Measurements from ENCODE around the gene TMEM38A. TPM values are rescaled to one million over a fixed set of nuclear protein-coding genes. Genes with fewer than 3 reads are reported as not detected.

The TMEM38A gene
- total and polyA plus RNA-seq, 9 of the 15 experiments (the other 6 are each of a cell fraction or from before 2014, with no cell fraction given) = 0.35 to 2.1 (median 1.2) TPM

DNA sequence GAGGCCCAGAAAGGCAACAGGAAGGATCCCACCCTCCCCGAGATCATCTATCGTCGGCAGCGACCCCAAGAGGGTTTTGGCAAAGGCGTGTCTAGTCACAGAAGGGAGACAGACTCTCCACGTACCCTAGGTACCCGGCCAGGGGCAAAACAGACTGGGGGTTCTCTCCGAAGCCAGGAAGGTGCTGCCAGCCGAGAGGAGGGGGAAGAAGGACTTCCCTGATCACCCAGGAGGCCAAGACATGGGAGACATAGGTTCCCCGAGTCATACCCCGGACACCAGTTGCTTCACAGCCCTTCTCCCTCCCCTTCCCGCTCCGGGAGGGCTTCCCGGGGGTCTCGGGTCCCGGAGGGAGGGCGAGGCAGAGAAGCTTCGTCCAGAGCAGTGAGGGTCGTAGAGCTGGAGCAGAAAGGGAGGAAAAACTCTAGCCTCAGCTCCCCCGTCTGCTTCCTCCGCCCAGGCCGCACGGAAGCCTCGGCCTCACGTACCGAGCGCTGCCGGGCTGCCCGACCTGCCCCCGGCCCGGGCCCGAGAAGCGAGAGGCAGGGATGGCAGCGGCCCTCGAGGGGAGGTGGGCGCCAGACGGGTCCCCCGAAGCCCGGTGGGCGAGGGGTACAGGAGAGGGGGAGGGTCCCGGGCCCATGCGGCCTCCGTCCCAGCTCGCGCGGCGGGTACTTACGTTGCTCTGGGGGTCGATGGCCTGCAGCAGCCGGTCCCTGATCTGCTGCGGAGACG lies 33.6 kb upstream of the TMEM38A start:
- ChIA-PET CTCF (ENCODE audit: low intra/inter-chr PET ratio) (no interaction called here), POLR2A (interaction anchor here (0.5 to 5.0 kb wide), 11 partner anchors 9 to 652 kb away, joined by 3 to 52 read pairs (median 3); no protein-coding TSS in a partner anchor)
- H3K9ac ChIP-seq (ENCODE audit: insufficient read depth in 1 of 2, low read depth in 2 of 2, low read length in 2 of 2) = peak overlapping the region; percentile 93 to 98
- no peaks in the 10 kb centered on the region for H3K27me3 ChIP-seq (ENCODE audit: control insufficient read depth in 2 of 2, insufficient read depth in 2 of 2, low read length in 2 of 2)
- under 1% methylated on average over 38 of the region's 52 CpGs for WGBS (ENCODE audit: insufficient coverage, low coverage, missing lambda C conversion rate)
- H3K9me1 ChIP-seq (ENCODE audit: control insufficient read depth, insufficient read depth, low read length) = no peaks in the 10 kb centered on the region
- no TSS peak for BruUV-seq (replicated peaks)
- peak overlapping the region; percentile 99 for H3K4me3 ChIP-seq
- intact Hi-C loops (cut with micrococcal nuclease) = loop anchor here (10.0 kb wide), 1 partner anchor 83 kb away; the partner anchor contains the start of gene CHERP
- H3K4me2 ChIP-seq (ENCODE audit: insufficient read depth, low read length) = peak overlapping the region; percentile 82
- peaks cover 61% of the 10 kb centered on the region for H3K36me3 ChIP-seq (ENCODE audit: control insufficient read depth, insufficient read depth, low read length)
- no peak overlapping the region for H2AFZ ChIP-seq (ENCODE audit: low read depth, low read length)
- FAIRE-seq (no peak), ATAC-seq (no peak), DNase-seq (ENCODE audit: extremely low read depth in 1 of 4, low spot score in 3 of 4) (peak in 1 of 4 experiments; percentile 25)
- in situ Hi-C loops (cut with MboI) = no loop called here
- H3K27ac ChIP-seq (ENCODE audit: extremely low read depth, low read depth, low read length) = peak overlapping the region; percentile 78
- H3K4me1 ChIP-seq (replicated peaks in 1 of 2; ENCODE audit: control insufficient read depth in 2 of 2, insufficient read depth in 2 of 2, low read length in 2 of 2) = peaks cover 13 to 28% of the 10 kb centered on the region in 2 experiments; a peak in 4 of 5 replicates
- no peaks in the 10 kb centered on the region for H3K9me3 ChIP-seq (replicated peaks; ENCODE audit: control insufficient read depth, insufficient read depth, low read depth, low read length)
- H4K20me1 ChIP-seq (replicated peaks; ENCODE audit: control insufficient read depth, insufficient read depth, low read length) = peaks cover 45% of the 10 kb centered on the region
- peaks cover 68% of the 10 kb centered on the region for H3K79me2 ChIP-seq (ENCODE audit: control insufficient read depth, insufficient read depth, low read length)
- no peak for TF ChIP-seq NFIC (IDR thresholded peaks at IDR 0.05)
- TF ChIP-seq PHF20 (IDR thresholded peaks at IDR 0.05; ENCODE audit: partially characterized antibody) = peak; percentile 31
- TF ChIP-seq ZNF263 (CRISPR knock-in tag; IDR thresholded peaks at IDR 0.05; ENCODE audit: borderline replicate concordance) = peak; percentile 34; the same call in 1 of the 2 replicates
- TF ChIP-seq, protein P1, sequence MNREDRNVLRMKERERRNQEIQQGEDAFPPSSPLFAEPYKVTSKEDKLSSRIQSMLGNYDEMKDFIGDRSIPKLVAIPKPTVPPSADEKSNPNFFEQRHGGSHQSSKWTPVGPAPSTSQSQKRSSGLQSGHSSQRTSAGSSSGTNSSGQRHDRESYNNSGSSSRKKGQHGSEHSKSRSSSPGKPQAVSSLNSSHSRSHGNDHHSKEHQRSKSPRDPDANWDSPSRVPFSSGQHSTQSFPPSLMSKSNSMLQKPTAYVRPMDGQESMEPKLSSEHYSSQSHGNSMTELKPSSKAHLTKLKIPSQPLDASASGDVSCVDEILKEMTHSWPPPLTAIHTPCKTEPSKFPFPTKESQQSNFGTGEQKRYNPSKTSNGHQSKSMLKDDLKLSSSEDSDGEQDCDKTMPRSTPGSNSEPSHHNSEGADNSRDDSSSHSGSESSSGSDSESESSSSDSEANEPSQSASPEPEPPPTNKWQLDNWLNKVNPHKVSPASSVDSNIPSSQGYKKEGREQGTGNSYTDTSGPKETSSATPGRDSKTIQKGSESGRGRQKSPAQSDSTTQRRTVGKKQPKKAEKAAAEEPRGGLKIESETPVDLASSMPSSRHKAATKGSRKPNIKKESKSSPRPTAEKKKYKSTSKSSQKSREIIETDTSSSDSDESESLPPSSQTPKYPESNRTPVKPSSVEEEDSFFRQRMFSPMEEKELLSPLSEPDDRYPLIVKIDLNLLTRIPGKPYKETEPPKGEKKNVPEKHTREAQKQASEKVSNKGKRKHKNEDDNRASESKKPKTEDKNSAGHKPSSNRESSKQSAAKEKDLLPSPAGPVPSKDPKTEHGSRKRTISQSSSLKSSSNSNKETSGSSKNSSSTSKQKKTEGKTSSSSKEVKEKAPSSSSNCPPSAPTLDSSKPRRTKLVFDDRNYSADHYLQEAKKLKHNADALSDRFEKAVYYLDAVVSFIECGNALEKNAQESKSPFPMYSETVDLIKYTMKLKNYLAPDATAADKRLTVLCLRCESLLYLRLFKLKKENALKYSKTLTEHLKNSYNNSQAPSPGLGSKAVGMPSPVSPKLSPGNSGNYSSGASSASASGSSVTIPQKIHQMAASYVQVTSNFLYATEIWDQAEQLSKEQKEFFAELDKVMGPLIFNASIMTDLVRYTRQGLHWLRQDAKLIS (CRISPR knock-in tag; IDR thresholded peaks at IDR 0.05) = peak; percentile 85; the same call in 1 of the 2 replicates
- TF ChIP-seq FIP1L1 (IDR thresholded peaks at IDR 0.05; ENCODE audit: low read depth, low read length, poor library complexity, severe bottlenecking) = peak; percentile 80
- TF ChIP-seq CEBPG (CRISPR knock-in tag; IDR thresholded peaks at IDR 0.05) = 0 out of 2 replicates have a peak, but pooled peaks have one; percentile 10
- no peak for TF ChIP-seq CEBPG (tag; conservative IDR thresholded peaks at IDR 0.05 in 1 of 2, IDR thresholded peaks at IDR 0.05 in 1 of 2)
- TF ChIP-seq, protein P2, sequence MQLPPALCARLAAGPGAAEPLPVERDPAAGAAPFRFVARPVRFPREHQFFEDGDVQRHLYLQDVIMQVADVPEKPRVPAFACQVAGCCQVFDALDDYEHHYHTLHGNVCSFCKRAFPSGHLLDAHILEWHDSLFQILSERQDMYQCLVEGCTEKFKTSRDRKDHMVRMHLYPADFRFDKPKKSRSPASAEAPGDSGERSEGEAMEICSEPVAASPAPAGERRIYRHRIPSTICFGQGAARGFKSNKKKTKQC (CRISPR knock-in tag; IDR thresholded peaks at IDR 0.05) = peak; percentile 94
- TF ChIP-seq, protein P3, sequence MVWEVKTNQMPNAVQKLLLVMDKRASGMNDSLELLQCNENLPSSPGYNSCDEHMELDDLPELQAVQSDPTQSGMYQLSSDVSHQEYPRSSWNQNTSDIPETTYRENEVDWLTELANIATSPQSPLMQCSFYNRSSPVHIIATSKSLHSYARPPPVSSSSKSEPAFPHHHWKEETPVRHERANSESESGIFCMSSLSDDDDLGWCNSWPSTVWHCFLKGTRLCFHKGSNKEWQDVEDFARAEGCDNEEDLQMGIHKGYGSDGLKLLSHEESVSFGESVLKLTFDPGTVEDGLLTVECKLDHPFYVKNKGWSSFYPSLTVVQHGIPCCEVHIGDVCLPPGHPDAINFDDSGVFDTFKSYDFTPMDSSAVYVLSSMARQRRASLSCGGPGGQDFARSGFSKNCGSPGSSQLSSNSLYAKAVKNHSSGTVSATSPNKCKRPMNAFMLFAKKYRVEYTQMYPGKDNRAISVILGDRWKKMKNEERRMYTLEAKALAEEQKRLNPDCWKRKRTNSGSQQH (CRISPR knock-in tag; IDR thresholded peaks at IDR 0.05) = no peak
- TF ChIP-seq, protein P4, sequence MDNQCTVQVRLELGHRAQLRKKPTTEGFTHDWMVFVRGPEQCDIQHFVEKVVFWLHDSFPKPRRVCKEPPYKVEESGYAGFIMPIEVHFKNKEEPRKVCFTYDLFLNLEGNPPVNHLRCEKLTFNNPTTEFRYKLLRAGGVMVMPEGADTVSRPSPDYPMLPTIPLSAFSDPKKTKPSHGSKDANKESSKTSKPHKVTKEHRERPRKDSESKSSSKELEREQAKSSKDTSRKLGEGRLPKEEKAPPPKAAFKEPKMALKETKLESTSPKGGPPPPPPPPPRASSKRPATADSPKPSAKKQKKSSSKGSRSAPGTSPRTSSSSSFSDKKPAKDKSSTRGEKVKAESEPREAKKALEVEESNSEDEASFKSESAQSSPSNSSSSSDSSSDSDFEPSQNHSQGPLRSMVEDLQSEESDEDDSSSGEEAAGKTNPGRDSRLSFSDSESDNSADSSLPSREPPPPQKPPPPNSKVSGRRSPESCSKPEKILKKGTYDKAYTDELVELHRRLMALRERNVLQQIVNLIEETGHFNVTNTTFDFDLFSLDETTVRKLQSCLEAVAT (IDR thresholded peaks at IDR 0.05) = peak in 1 of 2 experiments; percentile 40; a peak in 1 of 4 replicates
- TF ChIP-seq TAF1 (IDR thresholded peaks at IDR 0.05; ENCODE audit: control insufficient read depth, extremely low read depth, insufficient read depth, low read length, severe bottlenecking) = peak; percentile 11
- no peak for TF ChIP-seq ZNF23 (CRISPR knock-in tag; IDR thresholded peaks at IDR 0.05)
- no peak for TF ChIP-seq TARDBP (IDR thresholded peaks at IDR 0.05)
- TF ChIP-seq KLF10 (CRISPR knock-in tag; IDR thresholded peaks at IDR 0.05) = no peak
